Measurements from ENCODE around the gene MVD.

Gene MVD, protein sequence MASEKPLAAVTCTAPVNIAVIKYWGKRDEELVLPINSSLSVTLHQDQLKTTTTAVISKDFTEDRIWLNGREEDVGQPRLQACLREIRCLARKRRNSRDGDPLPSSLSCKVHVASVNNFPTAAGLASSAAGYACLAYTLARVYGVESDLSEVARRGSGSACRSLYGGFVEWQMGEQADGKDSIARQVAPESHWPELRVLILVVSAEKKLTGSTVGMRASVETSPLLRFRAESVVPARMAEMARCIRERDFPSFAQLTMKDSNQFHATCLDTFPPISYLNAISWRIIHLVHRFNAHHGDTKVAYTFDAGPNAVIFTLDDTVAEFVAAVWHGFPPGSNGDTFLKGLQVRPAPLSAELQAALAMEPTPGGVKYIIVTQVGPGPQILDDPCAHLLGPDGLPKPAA

GRCh38 chr16:88662843-88663606 is at the start of gene MVD:
TSS of gene MVD (minus strand) at chr16:88663091. CDS start at chr16:88663080, 11 bp downstream.
- DNase-seq (ENCODE audit: low spot score) = peak; percentile 100

DNA sequence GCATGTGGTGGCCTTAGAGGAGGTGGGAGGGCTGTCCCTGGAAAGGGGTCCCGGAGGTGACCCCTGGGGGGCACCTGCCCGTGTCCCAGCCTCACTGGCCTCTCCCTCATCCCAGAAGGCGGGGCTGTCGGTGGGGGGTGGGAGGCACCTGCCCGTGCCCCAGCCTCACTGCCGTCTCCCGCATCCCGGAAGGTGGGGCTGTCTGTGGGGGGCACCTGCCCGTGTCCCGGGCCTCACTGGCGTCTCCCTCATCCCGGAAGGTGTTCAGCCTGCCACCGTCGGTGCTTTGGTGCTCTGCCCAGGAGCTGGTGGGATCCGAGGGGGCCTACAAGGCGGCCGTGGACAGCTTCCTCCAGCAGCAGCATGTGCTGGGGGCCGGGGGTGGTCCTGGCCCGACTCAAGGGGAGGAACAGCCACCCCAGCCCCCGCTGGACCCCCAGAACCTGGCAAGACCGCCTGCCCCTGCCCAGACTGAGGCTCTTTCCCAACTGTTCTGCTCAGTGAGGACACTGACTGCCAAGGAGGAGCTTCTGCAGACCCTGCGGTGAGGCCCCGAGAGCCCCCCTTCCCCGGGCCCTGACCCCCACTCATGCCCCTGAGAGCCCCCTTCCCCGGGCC is 49.6 kb upstream of the MVD start:
- DNase-seq (ENCODE audit: low spot score) = no peak

GRCh38 chr16:88711750-88712340 is 49.0 kb upstream of the MVD start:
- no peak for DNase-seq (ENCODE audit: low spot score)

DNA sequence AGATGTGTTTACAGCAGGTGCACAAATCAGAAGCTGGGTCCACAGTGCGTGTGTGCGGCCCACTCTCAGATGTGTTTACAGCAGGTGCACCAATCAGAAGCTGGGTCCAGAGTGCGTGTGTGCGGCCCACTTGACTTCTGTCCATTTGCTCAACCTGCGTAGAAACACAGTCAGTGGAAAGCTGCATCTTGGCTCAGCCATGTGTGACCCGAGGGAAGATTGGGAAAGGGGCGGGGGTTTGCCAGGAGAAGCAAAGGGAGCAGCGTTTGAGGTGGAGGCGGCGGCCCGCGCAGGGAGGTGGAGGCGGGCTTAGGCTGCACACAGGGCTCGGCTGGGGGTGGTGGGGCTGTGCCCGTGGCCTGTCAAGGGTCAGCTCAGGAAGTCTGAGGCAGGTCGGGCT is 47.7 kb upstream of the MVD start:
- no peak for DNase-seq (ENCODE audit: low spot score)

DNA sequence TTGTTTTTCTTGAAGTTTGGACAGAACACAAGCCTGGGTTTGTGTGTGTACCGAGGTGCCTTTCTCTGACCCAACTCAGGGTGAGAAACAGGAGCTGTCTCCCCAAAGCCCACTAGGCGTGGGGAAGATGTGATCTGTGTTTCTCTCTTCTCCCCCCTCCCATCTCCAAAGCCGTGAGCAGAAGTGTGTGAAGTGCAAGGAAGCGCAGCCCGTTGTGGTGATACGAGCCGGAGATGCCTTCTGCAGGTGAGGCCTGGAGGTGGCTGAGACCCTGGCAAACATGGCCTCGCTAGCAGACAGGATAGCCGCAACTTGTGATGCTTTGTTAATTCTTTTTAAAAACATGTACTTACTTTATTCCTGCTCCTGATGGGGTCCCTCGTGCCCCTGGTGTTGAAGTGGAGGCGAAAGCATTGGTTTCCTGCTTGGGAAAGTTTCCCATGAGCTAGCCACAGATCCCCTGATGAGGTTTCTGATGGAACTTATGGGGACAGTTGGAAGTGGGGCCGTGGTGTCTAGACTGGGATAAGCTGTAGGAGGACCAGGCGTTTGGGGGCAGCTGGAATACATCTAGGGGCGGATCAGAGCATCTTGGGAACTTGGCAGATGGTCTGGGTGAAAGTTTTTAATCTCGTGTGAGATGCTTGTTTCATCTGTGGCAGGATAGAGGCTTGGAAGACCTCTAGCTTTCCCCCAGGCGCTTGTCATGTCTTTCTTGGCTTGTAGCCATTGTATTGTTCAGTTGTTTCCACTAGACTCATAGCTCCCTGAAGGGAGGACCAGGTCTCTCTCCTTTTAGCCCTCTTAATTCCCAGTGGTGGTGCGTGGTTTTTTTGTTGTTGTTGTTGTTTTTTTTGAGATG is 44.3 kb upstream of the MVD start:
- no peak for DNase-seq (ENCODE audit: low spot score)

- DNase-seq (ENCODE audit: low spot score) = peak; percentile 99
These were observed 43.5 kb upstream of the MVD start, which contains the start of the genes CTU2 and RNF166 for GRCh38 chr16:88706229-88706964. TSS of gene CTU2 (plus strand) at chr16:88706503. CDS start at chr16:88706531, 28 bp downstream. TSS of gene RNF166 (minus strand) at chr16:88706408. CDS start at chr16:88706325, 83 bp downstream.

GRCh38 chr16:88705801-88706228 is 42.9 kb upstream of the MVD start:
- DNase-seq (ENCODE audit: low spot score) = peak; percentile 67

GRCh38 chr16:88705076-88705684 is 42.3 kb upstream of the MVD start:
- DNase-seq (ENCODE audit: low spot score) = peak; percentile 63

DNA sequence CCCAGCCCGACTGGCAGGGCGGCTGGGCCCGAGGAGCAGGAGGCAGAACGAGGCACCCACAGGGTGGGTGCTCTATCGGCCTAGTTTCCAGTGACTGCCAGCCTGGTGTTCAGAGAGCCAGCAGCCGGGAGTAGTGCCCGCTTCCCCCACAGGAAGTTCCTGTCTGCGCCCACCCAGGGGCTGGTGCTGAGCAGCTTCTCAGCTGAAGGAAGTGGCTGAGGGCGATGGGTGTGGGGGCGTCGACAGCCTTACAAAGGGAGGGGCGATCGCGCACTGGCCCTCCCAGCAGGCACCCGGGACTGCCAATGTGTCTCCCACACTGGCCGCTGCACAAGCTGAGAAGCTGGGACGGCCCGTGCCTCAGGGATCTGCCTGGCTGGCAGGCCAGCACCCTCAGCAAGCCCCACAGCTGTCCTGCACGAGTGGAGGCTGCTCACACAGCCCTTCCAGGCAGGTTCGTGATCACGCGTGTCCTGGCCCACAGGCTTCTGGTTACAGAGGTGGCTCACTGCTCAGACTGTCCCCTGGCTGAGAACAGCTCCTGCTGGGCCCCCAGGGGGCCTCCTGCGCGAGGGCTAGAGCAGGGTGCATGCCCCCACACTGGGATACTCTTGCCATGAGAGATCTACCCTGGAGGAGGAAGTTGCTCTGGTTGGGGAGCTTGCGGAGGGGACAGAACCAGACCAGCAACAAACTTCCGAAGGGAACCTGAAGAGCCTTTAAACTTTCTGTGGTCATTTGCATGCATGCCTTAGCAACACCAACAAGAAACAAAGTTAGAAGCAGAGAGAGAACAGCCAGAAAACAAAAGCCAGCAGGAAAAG is 40.8 kb upstream of the MVD start:
- no peak for DNase-seq (ENCODE audit: low spot score)

- no peak for DNase-seq (ENCODE audit: low spot score)
These were observed 39.7 kb upstream of the MVD start for GRCh38 chr16:88702371-88703210.

- DNase-seq (ENCODE audit: low spot score) = no peak
These were observed 38.9 kb upstream of the MVD start for GRCh38 chr16:88701581-88702370.

DNA sequence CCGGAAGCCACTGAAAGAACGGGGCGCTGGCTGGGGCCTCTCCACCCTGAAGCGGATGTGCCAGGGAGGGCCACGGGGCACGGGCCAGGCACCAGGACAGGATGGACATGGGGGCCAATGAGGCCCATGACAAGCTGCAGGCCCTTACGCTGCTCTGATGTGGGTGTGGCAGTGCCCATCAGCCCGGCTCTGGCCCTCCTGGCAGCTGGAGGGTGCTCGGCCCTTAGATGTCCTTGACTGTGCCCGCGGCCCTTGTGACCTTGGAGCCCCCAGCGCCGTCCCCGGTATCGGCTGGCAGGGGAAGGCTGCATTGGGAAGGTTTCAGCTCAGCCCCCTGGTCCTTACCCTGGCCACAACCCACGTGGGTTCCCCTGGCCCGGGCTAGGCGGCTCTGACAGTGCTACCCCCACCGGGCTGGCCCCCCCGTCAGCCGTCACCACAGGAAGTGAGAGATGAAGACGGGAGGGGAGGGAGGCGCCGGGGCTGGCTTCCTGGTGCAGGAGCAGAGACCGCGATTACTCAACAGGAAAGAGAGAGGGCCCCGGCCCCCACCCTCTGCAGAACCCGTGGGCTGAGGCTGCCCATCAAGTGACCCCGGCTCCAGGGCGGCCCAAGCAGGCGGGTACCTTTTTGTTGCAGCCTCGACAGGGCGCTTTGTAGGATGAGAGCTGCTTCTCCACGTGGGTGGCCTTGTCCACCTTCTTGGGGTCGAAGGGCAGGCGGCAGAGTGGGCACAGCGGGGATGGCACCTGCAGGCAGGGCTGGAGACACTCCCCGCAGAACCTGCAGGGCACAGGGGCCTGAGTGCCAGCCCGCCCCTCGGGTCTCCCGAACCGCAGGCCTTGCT is 38.0 kb upstream of the MVD start:
- DNase-seq (ENCODE audit: low spot score) = no peak

DNA sequence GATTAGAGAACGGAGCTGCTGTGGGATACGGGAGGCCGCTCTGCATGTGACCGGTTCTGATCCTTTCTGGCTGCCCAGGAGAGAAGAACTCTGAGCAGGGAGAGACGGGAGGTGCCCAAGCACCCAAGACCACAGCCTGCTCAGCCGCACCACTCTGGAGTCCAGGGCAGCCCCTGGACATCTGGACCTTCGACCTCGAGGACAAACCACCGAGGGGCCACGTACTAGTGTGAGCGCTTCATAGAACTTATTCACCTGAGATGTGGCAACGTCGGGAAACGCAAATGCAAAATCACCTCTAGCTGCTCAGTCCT is 37.4 kb upstream of the MVD start:
- no peak for DNase-seq (ENCODE audit: low spot score)

- DNase-seq (ENCODE audit: low spot score) = no peak
These were observed 36.3 kb upstream of the MVD start for GRCh38 chr16:88699180-88699579.

- no peak for DNase-seq (ENCODE audit: low spot score)
These were observed 35.8 kb upstream of the MVD start for GRCh38 chr16:88698646-88699045.

DNA sequence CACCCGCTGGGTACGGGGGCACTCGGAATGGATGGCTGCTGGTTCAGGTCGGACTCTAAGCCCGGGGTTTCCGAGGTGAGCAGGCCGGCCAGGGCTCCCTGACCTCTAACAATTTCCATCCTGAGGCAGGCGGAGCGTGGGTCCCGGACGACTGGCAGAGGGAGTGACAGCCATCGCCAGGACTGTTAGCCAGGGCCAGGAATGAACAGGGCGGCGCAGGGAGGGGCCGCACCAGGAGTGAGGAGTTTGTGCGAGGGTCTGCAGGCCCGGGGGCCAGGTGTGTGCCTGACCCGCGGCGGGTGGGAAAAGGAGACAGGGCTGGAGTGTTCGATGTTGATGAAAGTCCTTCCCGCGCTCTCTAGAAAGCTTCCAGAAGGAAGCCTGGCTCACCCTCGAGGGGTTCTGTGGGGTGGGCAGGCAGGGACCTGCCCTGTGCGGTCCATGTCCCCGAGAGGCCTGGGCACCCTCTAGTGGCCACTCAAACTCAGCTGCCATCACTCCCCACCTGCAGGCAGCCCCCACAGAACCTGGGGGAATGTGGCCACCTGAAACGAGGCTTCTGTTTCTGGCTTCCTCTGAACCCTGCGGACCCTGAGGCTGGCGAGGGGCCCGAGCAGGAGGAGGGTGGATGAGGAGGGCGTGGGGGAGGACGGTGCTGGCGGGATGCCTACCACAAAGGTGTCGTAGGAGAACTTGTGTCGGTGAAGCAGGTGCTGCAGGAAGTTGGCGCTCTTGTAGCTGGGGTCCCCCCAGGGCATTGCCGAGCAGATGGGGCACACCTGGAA is 35.1 kb upstream of the MVD start:
- DNase-seq (ENCODE audit: low spot score) = no peak
